ENCODE results near the gene HJURP. TPM values are rescaled to one million over a fixed set of nuclear protein-coding genes. Genes with fewer than 3 reads are reported as not detected.

Gene HJURP
- total RNA-seq, 1 experiment from 2014 or later = 49.7 TPM

- Histone ChIP-seq H2AK5ac (ENCODE audit: insufficient read length, low read length) (no peak overlapping the region), H2BK5ac (ENCODE audit: insufficient read length, low read length) (no peak overlapping the region), H3K4me1 (ENCODE audit: insufficient read depth, low read length) (no peaks in the 10 kb centered on the region), H4K8ac (replicated peaks; ENCODE audit: insufficient read length, low read depth, low read length) (no peak overlapping the region), H3K56ac (ENCODE audit: insufficient read length, low read depth, low read length) (no peak overlapping the region), H3K23ac (ENCODE audit: insufficient read length, low read depth, low read length) (no peak overlapping the region), H2AFZ (ENCODE audit: low read length) (no peak overlapping the region), H2BK12ac (ENCODE audit: insufficient read length, low read depth, low read length) (no peak overlapping the region), H2BK20ac (ENCODE audit: low read depth, low read length, poor library complexity, severe bottlenecking) (no peak overlapping the region), H3K14ac (ENCODE audit: insufficient read depth, low read length) (no peak overlapping the region), H3K79me1 (ENCODE audit: insufficient read depth, low read depth, low read length, poor library complexity, severe bottlenecking) (peaks cover 6% of the 10 kb centered on the region), H3K4me2 (ENCODE audit: insufficient read depth, insufficient read length, low read length) (no peak overlapping the region), H3K79me2 (ENCODE audit: insufficient read depth, low read length) (peaks cover 21% of the 10 kb centered on the region; the same call in 1 of the 2 replicates), H2BK15ac (ENCODE audit: low read depth, low read length) (no peak overlapping the region), H3K9me3 (ENCODE audit: control insufficient read depth, low read depth, low read length) (no peaks in the 10 kb centered on the region), H2BK120ac (ENCODE audit: low read depth, low read length, poor library complexity, severe bottlenecking) (no peak overlapping the region), H4K91ac (ENCODE audit: insufficient read length, low read depth, low read length) (no peak overlapping the region), H3K27ac (ENCODE audit: insufficient read length, low read depth, low read length) (no peak overlapping the region), H3K4ac (ENCODE audit: low read depth, low read length) (no peak overlapping the region), H3K18ac (ENCODE audit: insufficient read length, low read depth, low read length) (no peak overlapping the region), H4K20me1 (ENCODE audit: control insufficient read depth, insufficient read depth, insufficient read length) (no peaks in the 10 kb centered on the region), H4K5ac (ENCODE audit: insufficient read length, low read depth, low read length) (no peak overlapping the region), H3T11ph (ENCODE audit: low read length) (no peak overlapping the region), H3K23me2 (ENCODE audit: insufficient read length, low read depth, low read length, poor library complexity, severe bottlenecking) (no peaks in the 10 kb centered on the region), H3K27me3 (ENCODE audit: insufficient read depth, low read length) (no peaks in the 10 kb centered on the region), H3K9ac (ENCODE audit: extremely low read depth, insufficient read length, low read length) (no peak overlapping the region)
- H3K36me3 Mint-ChIP-seq (ENCODE audit: insufficient read depth in 1 of 3, low read depth in 3 of 3) = peaks cover 89 to 100% (median 96%) of the 10 kb centered on the region in 3 experiments
- no peak for DNase-seq
- no CpG with 5 or more reads among the region's 19 CpGs for WGBS (ENCODE audit: extremely low coverage, insufficient read length, low lambda C conversion rate)
- no peak overlapping the region; a peak in 1 of 7 replicates for H3K27ac Mint-ChIP-seq
- H3K9me3 Mint-ChIP-seq = no peaks in the 10 kb centered on the region
- no peak overlapping the region for H3K4me3 Mint-ChIP-seq
- H3K4me1 Mint-ChIP-seq = peaks cover 12 to 15% of the 10 kb centered on the region in 2 experiments
- TF ChIP-seq CTCF (conservative IDR thresholded peaks at IDR 0.05) = no peak
- no peaks in the 10 kb centered on the region for H3K27me3 Mint-ChIP-seq (ENCODE audit: low read depth)
Observed at GRCh38 chr2:233844064-233844807, 10.1 kb downstream of the HJURP start.

Data from H9 (cell line).